Pulmonary artery endothelial cell (primary cell): ENCODE results near the gene TMTC3. TPM values are rescaled to one million over a fixed set of nuclear protein-coding genes. Genes with fewer than 3 reads are reported as not detected.
"Not testable (repeated sequence)": the region's sequence is repeated elsewhere in the genome, so short reads cannot be mapped to it uniquely, and the experiment has no call there.

ENCODE experiments used
- DNase-seq: peaks from one replicate; pipeline ENCODE4 v3.0.0-alpha.2; 2011; ENCODE audit warnings: low read depth, low spot score
- total RNA-seq: library from RNA; depleted of rRNA; stranded (reverse); fragments of >200 nt; gene quantifications from 2 replicates; pipeline ENCODE4 v1.2.3, GENCODE V29; 2014

TMTC3 gene
- total RNA-seq, 1 donor from 2014 or later, result 41.5 TPM

DNA sequence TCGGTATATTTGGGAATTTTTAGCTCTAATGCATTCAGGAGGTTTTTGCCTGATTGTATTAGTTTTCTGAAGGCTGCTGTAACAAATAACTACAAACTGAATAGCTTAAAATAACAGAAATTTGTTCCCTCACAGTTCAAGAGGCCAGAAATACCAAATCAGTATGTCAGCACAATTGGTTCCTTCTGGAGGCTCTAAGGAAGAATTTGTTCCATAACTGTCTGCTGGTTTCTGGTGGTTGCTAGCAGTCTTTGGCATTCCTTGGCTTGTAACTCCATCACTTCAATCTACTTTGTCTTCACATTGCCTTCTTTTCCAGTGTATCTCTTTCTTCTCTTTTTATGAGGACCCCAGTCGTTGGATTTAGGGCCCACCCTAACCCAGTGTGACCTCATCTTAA is 21.3 kb downstream of the TMTC3 start:
- no peak for DNase-seq

DNA sequence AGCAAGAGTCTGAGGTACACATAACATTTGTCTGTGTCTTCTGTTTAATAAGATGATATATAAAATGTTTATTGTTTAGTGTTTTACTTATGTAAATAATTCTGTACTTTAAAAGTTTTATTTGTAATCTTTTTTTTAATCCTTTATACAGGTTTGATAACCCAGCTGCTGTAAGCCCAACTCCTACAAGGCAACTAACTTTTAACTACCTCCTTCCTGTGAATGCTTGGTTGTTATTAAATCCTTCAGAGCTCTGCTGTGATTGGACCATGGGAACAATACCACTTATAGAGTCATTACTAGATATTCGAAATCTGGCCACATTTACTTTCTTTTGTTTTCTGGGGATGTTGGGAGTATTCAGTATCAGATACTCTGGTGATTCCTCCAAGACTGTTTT is 24.1 kb downstream of the TMTC3 start:
- no peak for DNase-seq

DNA sequence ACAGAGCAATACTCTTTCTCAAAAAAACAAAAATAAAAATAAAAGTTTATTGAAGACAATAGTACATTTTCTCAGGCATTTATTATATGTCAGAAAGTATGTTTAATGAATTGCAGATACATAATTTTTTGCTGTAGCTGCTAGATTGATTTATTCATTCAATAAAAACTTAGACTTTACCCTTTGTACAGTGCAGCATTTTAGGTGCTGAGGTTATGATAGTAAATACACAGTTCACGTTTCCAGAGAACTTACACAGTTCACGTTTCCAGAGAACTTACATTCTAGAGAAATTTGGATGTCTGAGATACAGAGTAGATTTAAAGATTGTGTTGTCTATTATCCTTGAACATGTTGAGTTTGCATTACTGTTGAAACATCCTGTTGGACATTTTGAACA is 25.3 kb downstream of the TMTC3 start:
- no peak for DNase-seq

DNA sequence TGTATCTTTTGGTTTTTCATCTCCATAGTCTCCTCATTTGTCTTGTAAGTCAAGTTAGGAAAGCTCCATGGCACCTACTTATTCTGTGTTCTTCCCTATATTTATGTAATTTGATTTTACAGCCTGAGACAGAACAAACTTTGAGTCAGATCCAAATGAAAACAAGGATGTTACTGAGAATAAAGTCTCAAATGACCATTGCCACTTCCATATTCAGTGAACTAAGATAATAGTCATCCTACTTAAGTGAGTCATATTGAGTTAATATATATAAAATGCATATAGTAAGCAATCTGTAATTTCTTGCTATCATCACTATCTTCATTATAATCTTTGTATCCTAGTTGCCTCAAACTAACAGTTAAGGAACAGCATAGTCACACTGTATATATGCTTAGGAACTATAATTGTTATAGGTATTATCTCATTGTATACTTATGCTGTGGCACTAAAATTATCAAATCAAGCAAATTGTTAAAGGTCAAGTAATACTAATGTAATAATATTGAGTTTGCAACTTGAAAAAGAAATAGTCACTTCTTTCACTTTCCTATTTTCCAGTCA is 30.8 kb downstream of the TMTC3 start:
- DNase-seq, result no peak

DNA sequence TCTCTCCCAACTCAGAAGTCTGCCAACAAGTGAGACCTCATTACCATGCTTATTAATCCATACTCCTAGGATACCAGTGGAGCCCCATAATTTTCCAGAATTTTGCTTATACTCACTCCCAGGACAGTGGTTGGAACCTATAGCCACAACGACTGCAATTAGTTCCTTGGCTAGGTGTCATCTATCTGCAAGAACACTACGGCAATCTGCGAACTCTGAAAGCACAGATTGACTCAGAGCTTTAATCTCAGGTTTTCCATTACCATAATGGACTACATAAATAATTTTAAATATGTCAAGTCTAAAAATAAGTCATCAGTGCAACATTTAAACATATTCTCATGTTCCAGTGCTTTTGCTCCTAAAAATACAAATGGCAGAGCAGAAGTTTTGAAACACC is 33.4 kb downstream of the TMTC3 start:
- no peak for DNase-seq

DNA sequence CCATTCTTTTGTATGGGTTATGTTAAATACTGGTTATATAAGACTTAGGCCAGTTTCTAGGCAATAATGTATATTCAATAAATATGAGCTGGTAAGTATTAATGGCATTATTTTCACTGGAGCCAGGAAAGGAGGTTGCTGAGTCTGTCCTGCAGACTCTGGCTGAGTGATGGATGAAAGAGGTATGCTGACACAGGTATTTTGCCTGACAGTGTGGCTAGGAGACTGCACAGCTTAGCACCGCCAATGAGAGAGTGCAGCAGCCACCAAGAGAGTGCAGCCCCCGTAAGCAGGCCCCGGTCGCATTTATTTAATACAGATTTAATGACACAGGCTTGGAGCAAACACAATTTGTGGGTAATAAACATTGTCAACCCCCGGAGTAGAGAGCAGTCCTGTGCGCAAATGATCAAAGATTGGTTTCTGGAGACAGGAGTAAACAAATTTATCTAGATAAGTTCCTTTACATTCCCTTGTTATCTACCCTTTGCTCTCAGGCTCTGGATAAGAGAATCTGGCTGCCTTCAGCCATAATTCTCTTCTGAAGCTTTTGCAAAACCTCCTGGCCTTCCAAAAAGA is 37.4 kb downstream of the TMTC3 start:
- DNase-seq, result no peak

DNA sequence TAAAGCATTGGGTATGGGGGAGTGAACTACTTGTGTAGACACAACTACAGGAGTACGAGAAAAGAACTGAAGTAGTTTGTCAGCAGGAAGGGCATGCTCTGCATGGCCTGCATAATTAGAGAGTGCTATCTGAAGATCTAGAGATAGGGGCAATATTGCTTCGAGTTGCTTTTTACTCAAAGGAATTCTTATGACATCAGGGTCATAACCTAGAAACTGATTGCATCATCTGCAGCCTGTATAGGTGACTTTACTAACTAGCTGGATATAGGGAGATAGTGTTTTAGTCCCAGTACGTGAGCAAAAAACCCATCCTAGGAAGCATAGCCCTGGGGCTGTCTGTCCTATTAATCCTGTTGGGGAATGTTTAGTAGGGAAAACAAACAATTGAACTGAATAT is 39.8 kb downstream of the TMTC3 start:
- DNase-seq, result no peak

DNA sequence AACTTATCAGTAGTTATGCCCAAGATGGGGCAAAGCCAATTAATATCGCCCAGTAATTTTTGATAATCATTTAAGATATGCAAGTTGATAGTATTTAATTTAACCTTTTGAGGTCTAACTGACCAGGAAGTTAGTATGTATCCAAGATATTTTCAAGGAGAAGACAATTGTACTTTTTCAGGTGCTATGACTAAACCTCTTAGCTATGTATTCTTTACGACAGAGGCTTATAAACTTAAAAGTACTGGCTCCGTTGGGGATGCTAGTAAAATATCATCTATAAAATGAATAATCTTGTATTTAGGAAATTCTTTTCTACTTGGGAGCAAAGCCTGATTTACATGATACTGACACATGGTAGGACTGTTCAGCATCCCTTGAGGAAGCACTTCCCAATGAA is 40.3 kb downstream of the TMTC3 start:
- no peak for DNase-seq

DNA sequence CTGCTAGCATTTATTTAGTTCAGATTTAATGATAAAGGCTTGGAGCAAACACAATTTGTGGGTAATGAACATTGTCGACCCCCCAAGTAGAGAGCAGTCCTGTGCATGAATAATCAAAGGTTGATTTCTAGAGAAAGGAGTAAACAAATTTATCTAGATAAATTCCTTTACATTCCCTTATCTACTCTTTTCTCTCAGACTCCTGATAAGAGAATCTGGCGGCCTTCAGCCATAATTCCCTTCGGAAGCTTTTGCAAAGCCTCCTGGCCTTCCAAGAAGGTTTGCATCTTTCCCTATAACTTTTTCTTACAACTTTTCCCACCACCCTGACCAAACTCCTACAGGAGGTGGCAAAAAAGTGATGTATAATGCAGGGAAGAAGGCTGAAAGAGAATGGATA is 42.1 kb downstream of the TMTC3 start:
- no peak for DNase-seq

DNA sequence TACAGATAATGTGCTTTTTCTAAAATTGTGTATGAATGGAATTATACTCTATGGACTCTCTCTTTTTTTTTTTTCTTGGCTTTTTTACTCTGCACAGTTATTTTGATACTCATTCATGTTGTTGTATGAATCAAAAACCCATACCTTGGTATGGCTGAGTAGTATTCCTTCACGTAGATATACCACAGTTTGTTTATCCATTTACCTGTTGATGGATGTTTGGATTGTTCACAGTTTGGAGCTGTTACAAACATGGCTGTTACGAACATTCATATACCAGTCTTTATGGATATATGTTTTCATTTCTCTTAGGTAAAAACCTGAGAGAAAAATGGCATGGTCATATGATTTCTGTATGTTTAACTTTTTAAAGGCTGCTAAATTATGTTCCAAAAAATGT is 43.2 kb downstream of the TMTC3 start:
- DNase-seq, result no peak

DNA sequence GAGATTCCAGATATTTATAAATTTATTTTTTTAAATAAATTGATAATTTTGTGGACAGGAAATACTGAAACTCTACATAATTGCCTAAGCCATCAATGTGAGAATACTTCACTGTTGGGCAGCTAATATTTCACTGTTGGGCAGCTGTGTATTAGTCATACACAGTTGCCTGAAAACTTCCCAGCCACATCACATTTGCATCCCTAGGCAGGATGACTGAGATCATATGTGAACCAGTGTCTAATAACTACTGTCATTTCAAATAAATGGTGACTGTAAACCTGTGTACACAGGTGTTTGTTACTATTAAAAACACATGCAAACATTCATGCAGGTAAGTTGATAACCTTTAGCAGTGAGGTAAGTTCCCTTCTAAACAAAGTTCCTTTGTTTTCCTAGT is 43.9 kb downstream of the TMTC3 start:
- DNase-seq, result no peak

DNA sequence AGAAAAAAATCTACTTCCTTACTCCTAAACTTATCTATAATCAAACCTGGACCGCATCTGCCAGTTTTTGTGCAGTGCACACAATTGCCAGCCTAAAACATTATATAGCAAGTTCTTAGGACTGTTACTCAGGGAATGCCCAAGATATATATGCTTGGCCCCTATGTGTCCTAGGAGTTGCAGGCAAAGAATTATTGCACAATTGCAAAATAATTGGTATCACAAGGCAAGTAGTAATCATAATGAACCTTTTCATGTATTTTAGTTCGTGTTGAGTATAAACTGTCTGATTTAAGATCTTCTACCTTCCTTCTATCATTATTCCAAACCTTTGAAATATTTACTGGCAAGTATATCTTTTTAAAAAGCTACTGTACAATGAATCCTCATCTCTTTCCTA is 45.5 kb downstream of the TMTC3 start:
- no peak for DNase-seq

DNA sequence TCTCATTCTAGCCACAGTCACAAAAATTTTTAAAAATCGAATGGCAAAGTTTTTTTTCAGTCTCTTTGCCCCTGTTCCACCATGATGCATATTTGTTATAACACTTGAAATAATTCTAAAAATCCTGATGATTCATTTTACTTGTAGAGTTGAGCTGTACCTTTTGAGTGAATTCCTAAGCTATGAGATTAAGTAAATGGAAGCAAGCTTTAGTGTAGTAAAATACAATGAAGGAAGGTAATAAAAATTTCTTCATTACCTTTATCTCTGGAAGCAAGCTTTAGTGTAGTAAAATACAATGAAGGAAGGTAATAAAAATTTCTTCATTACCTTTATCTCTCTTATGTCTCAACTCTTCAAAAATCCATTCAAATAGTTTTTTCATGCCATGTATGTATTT is 46.1 kb downstream of the TMTC3 start:
- no peak for DNase-seq

DNA sequence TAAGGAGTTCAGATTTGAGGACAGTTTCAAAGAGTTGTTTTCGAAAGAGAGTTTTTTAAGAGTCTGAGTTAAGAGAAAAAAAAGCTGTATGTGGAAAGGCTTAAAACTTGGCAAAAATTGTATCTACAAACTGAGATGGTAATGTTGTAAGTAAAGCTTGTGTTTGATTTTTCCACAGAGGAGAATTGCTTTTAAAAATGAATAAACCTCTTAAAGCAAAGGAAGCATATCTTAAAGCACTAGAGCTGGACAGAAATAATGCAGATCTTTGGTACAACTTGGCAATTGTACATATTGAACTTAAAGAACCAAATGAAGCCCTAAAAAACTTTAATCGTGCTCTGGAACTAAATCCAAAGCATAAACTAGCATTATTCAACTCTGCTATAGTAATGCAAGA is 50.3 kb downstream of the TMTC3 start:
- DNase-seq, result no peak

DNA sequence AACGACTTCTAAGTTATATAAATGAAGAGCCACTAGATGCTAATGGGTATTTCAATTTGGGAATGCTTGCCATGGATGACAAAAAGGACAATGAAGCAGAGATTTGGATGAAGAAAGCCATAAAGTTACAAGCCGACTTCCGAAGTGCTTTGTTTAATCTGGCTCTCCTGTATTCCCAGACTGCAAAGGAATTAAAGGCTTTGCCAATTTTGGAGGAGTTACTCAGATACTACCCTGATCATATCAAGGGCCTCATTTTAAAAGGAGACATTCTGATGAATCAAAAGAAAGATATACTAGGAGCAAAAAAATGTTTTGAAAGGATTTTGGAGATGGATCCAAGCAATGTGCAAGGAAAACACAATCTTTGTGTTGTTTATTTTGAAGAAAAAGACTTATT is 52.8 kb downstream of the TMTC3 start:
- DNase-seq, result no peak

DNA sequence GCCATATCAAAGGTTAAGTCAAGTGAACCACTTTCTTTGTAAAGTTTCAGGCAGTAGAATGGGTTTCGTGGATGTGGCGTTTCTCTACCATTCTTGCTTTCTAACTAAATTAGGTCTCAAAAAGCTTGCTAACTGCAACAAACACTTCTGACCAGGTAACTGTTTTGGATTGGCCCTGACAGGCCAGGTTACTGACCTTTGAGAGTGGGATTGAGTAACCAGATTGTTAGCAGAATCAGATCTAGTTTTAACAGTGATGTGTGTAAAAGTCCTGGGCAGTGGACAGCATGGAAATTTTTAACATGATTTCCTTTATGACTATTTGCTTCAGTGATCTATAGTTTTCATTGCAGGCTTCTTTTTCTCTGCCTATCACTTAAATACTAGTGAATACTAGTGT is 57.9 kb downstream of the TMTC3 start:
- DNase-seq, result no peak

DNA sequence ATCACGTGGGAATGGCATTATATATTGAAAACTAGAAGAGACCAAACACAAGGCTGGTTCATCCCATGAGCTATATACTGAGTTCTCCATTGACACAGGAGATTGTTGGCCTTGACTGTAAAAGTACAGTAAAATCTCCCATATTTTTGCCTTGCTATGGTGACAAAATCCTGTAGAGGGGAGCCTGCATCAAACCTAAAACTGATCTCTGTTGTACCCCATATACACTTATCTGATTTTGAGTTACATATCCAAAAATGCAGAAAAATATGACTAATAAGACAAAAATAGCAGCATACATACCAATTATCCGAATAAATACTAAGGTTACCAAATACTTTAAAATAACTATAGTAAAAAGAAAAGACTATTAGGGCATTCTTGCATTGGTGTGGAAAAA is 60.4 kb downstream of the TMTC3 start:
- DNase-seq, result no peak

DNA sequence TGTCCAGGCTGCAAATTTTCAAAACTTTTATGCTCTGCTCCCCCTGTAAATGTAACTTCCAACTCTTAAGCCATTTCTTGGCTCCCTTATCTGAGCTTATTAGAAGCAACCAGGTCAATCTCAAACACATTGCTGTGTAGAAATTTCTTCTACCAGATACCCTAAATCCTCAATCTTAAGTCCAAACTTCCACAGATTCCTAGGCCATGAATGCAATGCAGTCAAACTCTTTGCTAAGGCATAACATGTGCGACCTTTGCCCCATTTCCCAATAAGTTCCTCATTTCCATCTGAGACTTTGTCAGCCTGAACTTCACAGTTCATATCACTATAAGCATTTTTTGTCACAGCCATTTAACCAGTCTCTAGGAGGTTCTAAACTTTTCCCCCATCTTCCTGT is 64.5 kb downstream of the TMTC3 start:
- DNase-seq, result no peak

DNA sequence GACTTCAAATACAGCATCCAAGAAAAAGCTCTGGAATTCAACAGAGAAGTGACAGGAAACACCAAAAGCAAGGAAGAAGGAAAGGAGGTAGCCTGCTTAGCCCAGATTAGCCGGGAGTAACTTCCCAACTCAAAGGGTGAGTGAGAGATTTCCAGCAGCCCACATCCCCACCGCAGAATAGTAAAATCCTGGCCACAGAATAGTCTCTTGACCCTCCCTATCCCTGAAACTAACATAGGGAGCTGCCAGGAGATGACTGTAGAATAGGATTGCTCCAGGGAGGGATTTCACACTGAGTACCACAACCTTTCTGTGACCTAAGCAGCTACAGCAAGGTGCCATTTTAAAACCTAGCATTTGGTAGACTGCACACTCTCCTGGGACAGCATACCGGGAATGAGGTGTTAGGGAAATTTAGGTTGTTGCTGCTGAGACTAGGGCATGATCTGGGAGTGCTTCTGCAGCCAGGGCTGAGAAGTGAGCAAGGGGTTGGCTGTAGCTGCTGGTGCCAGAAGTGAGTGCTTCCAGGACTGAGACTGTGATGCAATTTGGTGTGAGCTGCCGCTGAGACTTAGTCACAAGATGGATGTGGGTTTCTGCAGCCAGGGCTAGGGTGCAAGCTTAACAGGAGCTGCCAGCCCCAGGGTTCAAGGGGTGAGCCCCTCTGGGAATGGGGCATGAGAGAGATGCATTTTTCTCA is 66.0 kb downstream of the TMTC3 start:
- no peak for DNase-seq

DNA sequence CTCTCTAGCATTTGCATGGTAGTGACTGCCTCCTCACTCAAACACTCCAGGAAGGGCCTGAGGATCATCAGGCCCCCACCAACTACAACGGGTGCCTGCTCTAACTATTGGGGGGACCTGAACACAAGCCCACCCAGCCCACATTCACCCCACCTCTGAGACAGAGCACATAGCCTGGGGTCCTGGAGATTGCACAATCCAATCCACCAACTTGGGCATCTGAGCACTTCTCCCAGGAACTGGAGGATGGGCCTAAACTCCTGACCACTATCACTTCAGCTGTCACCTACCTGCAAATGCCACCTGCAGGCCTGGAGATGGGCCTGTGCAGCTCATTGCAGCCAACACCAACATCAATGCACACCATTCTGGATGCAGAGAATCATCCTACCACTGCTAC is 66.6 kb downstream of the TMTC3 start:
- DNase-seq, result no peak

DNA sequence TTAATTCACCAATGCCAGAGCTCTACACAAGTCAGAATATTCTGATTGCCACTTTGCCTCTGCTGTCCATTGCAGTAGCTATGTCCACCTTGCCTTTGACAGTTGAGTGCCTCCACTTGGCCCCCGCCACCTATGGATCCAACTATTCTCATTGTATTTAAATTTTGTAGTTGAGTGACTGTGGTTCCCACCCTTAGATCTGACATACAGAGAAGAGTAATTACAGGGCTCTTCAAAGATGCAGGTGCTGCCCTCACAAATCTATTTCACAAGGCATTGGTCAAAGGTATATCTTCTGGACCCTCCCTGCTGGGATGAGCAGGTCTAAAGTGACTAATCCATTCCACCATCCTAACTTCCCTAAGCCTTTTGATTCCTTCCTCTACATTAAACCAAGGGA is 68.2 kb downstream of the TMTC3 start:
- DNase-seq, result not testable (repeated sequence)

DNA sequence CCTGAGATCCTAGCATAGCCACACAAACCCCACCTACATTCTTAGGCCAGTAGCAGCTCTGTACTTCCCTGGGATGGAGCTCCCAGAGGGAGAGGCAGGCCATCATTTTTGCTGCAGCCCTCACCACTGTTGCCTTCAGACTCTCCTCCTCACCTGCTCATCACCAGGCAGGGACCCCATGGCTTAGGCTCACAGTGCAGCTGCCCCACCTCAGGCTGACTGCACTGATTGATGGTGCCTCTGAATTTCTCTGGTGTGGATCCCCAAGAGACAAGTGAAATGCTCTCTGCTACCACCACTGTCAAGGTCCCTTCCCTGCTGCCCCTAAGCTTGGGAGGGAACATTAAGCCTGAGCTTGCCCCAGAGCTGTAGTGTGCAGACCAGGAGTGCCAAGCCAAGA is 76.2 kb downstream of the TMTC3 start:
- DNase-seq, result no peak

DNA sequence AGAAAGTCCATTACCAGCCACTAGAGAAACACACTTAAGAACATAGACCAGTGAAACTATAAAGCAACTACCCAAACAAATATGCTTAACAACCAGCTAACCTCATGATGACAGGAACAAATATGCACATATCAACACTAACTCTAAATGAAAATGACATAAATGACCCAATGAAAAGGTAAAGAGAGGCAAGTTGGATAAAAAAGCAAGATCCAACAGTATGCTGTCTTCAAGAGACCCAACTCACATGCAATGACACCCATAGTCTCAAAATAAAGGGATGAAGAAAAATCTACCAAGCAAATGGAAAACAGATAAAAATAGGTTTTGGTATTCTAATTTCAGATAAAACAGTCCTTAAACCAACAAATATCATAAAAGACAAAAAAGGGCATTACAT is 77.8 kb downstream of the TMTC3 start:
- no peak for DNase-seq
